ENCODE results near the gene SHC3. TPM values are rescaled to one million over a fixed set of nuclear protein-coding genes. Genes with fewer than 3 reads are reported as not detected.

Gene SHC3
- total RNA-seq, 2 experiments from 2014 or later: not detected

- H3K36me3 Mint-ChIP-seq (ENCODE audit: low read depth): no peaks in the 10 kb centered on the region
- DNase-seq (no peak), ATAC-seq (no peak)
- H3K9me3 Mint-ChIP-seq: no peaks in the 10 kb centered on the region
- H3K27ac Mint-ChIP-seq: no peak overlapping the region
- CTCF ChIA-PET: no interaction called here
- H3K4me1 Mint-ChIP-seq (ENCODE audit: low read depth): no peaks in the 10 kb centered on the region
- intact Hi-C loops (cut with micrococcal nuclease): no loop called here
- POLR2A ChIA-PET: no interaction called here
- H3K27me3 Mint-ChIP-seq: peaks cover 23% of the 10 kb centered on the region
- H3K4me3 Mint-ChIP-seq: no peak overlapping the region
- no peak for TF ChIP-seq CTCF (IDR thresholded peaks at IDR 0.05)
Measured at GRCh38 chr9:89186960-89187359, 8.3 kb upstream of the SHC3 start.

GRCh38 chr9:89185980-89186379, 7.4 kb upstream of the SHC3 start:
- POLR2A ChIA-PET: no interaction called here
- no peaks in the 10 kb centered on the region for H3K4me1 Mint-ChIP-seq (ENCODE audit: low read depth)

GRCh38 chr9:89183146-89183545, 4.5 kb upstream of the SHC3 start:
- CTCF ChIA-PET: interaction anchor here (1.2 kb wide), 1 partner anchor 30 kb away, joined by 3 read pairs; no protein-coding TSS in a partner anchor
- intact Hi-C loops (cut with micrococcal nuclease): loop anchor here (5.0 kb wide), 1 partner anchor 94 kb away; no protein-coding TSS in a partner anchor
- ATAC-seq: no peak

More at GRCh38 chr9:89185980-89186379, 7.4 kb upstream of the SHC3 start:
- no peak for ATAC-seq
- Mint-ChIP-seq H3K27me3 (peaks cover 23% of the 10 kb centered on the region), H3K9me3 (no peaks in the 10 kb centered on the region), H3K36me3 (ENCODE audit: low read depth) (no peaks in the 10 kb centered on the region), H3K27ac (no peak overlapping the region), H3K4me3 (no peak overlapping the region)
- CTCF ChIA-PET: no interaction called here
- no peak for TF ChIP-seq CTCF (IDR thresholded peaks at IDR 0.05)
- no peak for DNase-seq
- intact Hi-C loops (cut with micrococcal nuclease): no loop called here

GRCh38 chr9:89182369-89182768, 3.8 kb upstream of the SHC3 start:
- no peak overlapping the region for H3K4me3 Mint-ChIP-seq
- H3K9me3 Mint-ChIP-seq: no peaks in the 10 kb centered on the region
- TF ChIP-seq CTCF (IDR thresholded peaks at IDR 0.05): no peak
- POLR2A ChIA-PET: no interaction called here
- CTCF ChIA-PET: interaction anchor here (1.2 kb wide), 1 partner anchor 29 kb away, joined by 3 read pairs; no protein-coding TSS in a partner anchor
- no peak for DNase-seq
- H3K4me1 Mint-ChIP-seq (ENCODE audit: low read depth): peaks cover 20% of the 10 kb centered on the region
- peaks cover 46% of the 10 kb centered on the region for H3K27me3 Mint-ChIP-seq
- H3K36me3 Mint-ChIP-seq (ENCODE audit: low read depth): no peaks in the 10 kb centered on the region
- ATAC-seq: no peak
- intact Hi-C loops (cut with micrococcal nuclease): loop anchor here (5.0 kb wide), 1 partner anchor 95 kb away; no protein-coding TSS in a partner anchor
- H3K27ac Mint-ChIP-seq: no peak overlapping the region

More at GRCh38 chr9:89183146-89183545, 4.5 kb upstream of the SHC3 start:
- TF ChIP-seq CTCF (IDR thresholded peaks at IDR 0.05): no peak
- POLR2A ChIA-PET: no interaction called here
- Mint-ChIP-seq H3K36me3 (ENCODE audit: low read depth) (no peaks in the 10 kb centered on the region), H3K4me1 (ENCODE audit: low read depth) (peaks cover 19% of the 10 kb centered on the region), H3K27me3 (peaks cover 43% of the 10 kb centered on the region), H3K4me3 (no peak overlapping the region), H3K27ac (no peak overlapping the region), H3K9me3 (no peaks in the 10 kb centered on the region)
- peak; percentile 15 for DNase-seq

- intact Hi-C loops (cut with micrococcal nuclease): loop anchor here (5.0 kb wide), 1 partner anchor 97 kb away; no protein-coding TSS in a partner anchor
- TF ChIP-seq CTCF (IDR thresholded peaks at IDR 0.05): no peak
- Mint-ChIP-seq H3K9me3 (no peaks in the 10 kb centered on the region), H3K27ac (peak overlapping the region; percentile 27), H3K4me3 (peak overlapping the region; percentile 56), H3K4me1 (ENCODE audit: low read depth) (peaks cover 23% of the 10 kb centered on the region), H3K36me3 (ENCODE audit: low read depth) (no peaks in the 10 kb centered on the region), H3K27me3 (peaks cover 58% of the 10 kb centered on the region)
- CTCF ChIA-PET: interaction anchor here (1.2 to 1.3 kb wide), 3 partner anchors 27 to 98 kb away, joined by 3 to 5 read pairs (median 4); no protein-coding TSS in a partner anchor
- POLR2A ChIA-PET: no interaction called here
- peak; percentile 90 for ATAC-seq
- DNase-seq: peak; percentile 80
Measured at GRCh38 chr9:89179895-89180734, 1.5 kb upstream of the SHC3 start.

All from activated CD8-positive, alpha-beta T cell treated with anti-CD3 and anti-CD28 coated beads for 36 hours (primary cell).